Eye (tissue), 1 donor: ENCODE results near the gene CD200.
"Not testable (repeated sequence)": the region's sequence is repeated elsewhere in the genome, so short reads cannot be mapped to it uniquely, and the experiment has no call there.

Source experiments
- DNase-seq: peaks from one replicate; pipeline ENCODE4 v3.0.0-alpha.2; 2015

The CD200 gene

DNA sequence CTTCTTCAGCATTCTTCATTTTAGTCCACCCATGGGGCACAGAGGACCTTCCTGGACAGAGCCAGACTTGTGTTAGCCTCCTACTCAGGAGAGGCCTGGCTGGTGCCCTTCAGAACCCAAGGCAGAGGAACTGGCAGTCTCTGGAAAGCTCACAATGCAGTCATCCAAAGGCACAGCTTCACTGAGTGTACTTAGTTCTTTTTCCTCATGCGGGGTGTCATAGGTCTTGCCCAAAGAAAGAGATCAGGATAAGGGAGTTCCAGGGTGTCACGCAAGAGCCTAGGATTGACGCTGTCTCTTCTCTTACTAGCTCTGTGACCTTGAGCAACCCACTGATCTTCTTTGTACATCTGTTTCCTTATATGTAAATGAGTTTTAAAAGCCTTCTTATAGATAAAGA is 58.7 kb downstream of the CD200 start:
- DNase-seq, result no peak

DNA sequence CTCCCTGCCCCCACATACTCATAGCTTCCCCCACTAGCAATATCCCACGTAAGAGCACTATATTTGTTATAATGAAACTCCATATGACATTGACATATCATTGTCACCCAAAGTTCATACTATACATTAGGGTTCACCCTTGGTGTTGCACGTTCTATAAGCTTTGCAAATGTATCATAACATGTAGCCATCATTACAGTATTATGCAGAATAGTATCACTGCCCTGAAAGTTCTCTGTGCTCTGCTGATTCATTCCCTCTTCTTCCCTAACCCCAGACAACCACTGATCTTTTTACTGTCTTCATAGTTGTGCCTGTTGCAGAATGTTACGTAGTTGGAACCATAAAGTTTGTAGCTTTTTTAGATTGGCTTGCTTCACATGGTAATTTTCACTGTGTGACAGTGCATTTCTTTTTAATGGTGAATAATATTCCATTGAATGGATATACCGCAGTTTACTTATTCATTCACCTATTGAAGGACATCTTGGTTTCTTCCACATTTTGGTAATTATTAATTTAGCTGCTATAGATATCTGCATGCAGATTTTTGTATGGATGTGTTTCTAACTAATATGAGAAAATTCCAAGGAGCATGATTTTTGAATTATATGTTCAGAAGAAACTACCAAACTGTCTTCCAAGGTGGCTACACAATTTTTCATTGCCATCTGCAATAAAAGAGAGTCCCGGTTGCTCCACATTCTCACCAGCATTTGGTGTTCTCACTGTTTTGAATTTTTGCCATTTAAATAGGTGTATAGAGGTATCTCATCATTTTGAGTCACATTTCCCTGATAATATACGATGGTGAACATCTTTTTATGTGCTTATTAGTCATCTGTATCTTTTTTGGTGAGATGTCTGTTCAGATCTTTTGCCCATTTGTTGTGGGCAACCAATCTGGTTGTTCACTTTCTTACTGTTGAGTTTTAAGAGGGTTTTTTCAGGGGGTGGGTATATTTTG is 59.7 kb downstream of the CD200 start:
- no peak for DNase-seq

GRCh38 chr3:112393360-112393728 is 60.4 kb downstream of the CD200 start:
- no peak for DNase-seq

GRCh38 chr3:112394003-112394640 is 61.2 kb downstream of the CD200 start:
- DNase-seq, result no peak

DNA sequence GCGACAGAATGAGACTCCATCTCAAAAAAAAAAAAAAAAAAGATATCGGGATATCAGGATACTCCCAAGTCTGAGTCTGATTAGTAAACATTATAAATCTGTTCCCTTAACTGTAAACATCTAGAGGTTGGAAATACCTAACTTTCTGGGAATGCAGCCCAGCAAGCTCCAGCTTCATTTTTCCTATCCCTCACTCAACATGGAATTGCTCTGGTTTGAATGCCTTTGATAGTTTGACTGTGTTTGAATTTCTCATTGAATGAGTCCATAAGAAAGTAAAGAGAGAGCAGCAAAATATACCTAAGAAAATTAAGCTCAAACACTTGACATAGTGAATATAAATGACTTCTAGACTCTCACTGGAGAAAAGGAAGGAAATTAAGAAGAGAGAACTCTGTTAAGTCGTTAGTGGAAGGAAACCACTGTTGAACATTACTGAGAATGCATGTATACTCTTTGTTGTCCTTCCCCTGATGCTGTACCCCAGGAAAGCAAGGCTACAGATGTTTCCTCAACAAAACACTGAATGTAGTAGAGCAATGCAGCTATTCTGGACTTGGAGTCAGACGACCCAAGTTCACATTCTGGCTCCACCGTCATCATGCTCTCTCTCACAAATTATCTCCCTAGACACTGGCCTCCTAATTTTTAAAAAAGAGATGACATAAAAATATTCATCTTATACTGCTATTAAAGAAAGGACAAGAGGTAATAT is 62.4 kb downstream of the CD200 start:
- DNase-seq, result peak; percentile 22

- no peak for DNase-seq
Observed at GRCh38 chr3:112395896-112396290, 62.9 kb downstream of the CD200 start.

- DNase-seq, result no peak
Observed at GRCh38 chr3:112397556-112397955, 64.6 kb downstream of the CD200 start.

- DNase-seq, result no peak
Observed at GRCh38 chr3:112399064-112399463, 66.1 kb downstream of the CD200 start.

DNA sequence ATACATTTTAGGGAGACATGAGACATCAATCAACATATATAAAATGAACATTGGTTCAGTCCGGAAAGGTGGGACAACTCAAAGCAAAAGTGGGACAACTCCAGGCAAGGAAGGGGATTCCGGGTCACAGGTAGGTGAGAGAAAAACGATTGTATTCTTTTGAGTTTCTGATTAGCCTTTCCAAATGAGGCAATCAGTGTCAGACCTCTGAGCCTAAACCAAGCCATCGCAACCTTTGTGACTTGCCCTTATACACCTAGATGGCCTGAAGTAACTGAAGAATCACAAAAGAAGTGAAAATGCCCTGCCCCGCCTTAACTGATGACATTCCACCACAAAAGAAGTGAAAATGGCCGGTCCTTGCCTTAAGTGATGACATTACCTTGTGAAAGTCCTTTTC is 66.6 kb downstream of the CD200 start:
- not testable (repeated sequence) for DNase-seq

DNA sequence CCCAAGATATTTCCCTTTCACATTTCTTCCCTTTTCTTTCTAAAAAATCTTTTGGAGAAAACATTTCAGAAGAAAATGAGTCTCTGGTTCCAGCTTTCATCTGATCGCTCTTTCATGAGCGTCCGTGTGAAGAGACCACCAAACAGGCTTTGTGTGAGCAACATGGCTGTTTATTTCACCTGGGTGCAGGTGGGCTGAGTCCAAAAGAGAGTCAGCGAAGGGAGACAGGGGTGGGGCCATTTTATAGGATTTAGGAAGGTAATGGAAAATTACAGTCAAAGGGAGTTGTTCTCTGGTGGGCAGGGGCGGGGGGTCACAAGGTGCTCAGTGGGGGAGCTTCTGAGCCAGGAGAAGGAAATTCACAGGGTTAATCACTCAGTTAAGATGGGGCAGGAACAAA is 67.4 kb downstream of the CD200 start:
- DNase-seq, result not testable (repeated sequence)

DNA sequence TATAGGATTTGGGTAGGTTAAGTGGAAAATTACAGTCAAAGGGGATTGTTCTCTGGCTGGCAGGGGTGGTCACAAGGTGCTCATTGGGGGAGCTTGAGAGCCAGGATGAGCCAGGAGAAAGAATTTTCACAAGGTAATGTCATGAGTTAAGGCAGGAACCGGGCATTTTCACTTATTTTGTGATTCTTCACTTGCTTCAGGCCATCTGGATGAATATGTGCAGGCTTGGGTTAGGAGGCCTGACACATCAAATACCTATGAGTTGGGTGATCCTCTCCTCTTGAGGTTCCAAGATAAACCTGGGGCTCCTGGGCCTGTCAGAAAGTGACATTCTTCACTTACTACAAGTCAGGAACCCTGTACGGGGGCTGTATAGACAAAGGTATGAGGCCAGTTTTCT is 68.7 kb downstream of the CD200 start:
- DNase-seq, result no peak

- no peak for DNase-seq
Observed at GRCh38 chr3:112403103-112403502, 70.1 kb downstream of the CD200 start.

DNA sequence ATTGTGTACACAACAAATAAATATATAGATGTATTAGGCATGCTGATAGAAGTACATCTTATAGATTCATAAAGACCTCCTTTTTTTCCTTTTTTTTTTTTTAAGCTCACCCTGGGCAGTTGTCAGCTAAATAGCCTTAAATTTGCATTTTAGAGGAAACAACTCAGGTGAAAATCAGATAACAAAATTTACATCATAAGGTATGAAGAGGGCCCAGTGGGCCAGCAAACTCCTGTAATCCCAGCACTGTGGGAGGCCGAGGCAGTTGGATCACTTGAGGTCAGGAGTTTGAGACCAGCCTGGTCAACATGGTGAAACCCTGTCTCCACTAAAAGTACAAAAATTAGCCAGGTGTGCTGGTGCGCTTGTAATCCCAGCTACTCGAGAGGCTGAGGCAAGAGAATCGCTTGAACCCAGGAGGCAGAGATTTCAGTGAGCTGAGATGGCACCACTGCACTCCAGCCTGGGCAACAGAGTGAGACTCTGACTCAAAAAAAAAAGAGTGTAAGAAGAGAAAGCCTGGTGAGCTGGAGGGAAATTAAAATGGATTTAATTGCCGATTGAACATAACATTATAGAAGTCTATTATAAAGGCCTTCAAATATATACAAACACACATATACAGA is 72.1 kb downstream of the CD200 start:
- DNase-seq, result not testable (repeated sequence)

GRCh38 chr3:112405845-112406244 is 72.9 kb downstream of the CD200 start:
- no peak for DNase-seq

- no peak for DNase-seq
Observed at GRCh38 chr3:112407214-112407887, 74.4 kb downstream of the CD200 start.

DNA sequence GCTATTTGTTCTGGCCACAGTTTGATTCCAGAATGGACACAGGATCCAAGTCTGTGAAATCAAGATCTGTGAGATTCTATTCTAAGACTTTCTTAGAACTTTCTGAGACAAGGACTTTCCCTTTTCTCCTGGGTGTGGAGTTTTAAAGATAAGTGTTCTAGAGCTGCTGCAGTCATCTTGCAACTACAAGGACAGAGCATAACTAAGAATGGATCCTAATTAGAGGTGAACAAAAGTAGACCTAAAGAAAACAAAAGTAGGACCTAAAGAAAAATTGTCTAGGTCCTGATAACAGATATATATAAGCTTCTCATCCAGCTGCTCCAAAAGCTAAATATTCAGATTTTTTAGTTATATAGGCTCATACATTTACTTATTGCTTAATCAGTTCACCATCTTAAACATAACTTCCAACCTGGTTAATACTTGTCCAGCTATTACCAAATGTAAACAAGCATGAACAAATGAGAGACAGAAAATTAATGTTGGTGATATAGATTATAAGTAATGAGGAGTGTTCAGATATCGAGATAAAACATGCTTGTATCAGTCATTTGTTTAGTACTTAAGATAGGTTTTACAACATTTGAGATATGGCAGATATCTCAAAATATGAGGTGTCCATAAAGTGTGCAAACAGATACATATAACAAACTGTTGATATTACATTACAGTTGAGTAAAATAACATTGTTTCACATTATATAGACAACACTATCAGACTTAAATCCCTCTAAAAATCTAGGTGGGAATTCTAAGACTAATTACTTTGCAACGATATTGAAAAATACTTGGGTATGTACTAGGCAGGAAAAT is 75.1 kb downstream of the CD200 start:
- no peak for DNase-seq

GRCh38 chr3:112409041-112409440 is 76.1 kb downstream of the CD200 start:
- no peak for DNase-seq

GRCh38 chr3:112411425-112411824 is 78.5 kb downstream of the CD200 start:
- DNase-seq, result no peak
